ENCODE data around the gene IL36RN. TPM values are rescaled to one million over a fixed set of nuclear protein-coding genes. Genes with fewer than 3 reads are reported as not detected.

IL36RN gene
- total RNA-seq, 1 experiment from 2014 or later: not detected

GRCh38 chr2:113068706-113069485, 9.9 kb downstream of the IL36RN start:
- in situ Hi-C loops (cut with HindIII; ENCODE audit: low sequenced_read_pairs): no loop called here
- no peak for DNase-seq (ENCODE audit: low spot score)

GRCh38 chr2:113069676-113070605, 10.9 kb downstream of the IL36RN start:
- in situ Hi-C loops (cut with HindIII; ENCODE audit: low sequenced_read_pairs): no loop called here
- no peak for DNase-seq (ENCODE audit: low spot score)

GRCh38 chr2:113070606-113070975, 11.6 kb downstream of the IL36RN start:
- in situ Hi-C loops (cut with HindIII; ENCODE audit: low sequenced_read_pairs): no loop called here
- no peak for DNase-seq (ENCODE audit: low spot score)

- in situ Hi-C loops (cut with HindIII; ENCODE audit: low sequenced_read_pairs): no loop called here
- DNase-seq (ENCODE audit: low spot score): no peak
These were observed 13.6 kb downstream of the IL36RN start for GRCh38 chr2:113072584-113072983.

GRCh38 chr2:113073325-113073834, 14.4 kb downstream of the IL36RN start:
- no peak for DNase-seq (ENCODE audit: low spot score)
- in situ Hi-C loops (cut with HindIII; ENCODE audit: low sequenced_read_pairs): no loop called here

- in situ Hi-C loops (cut with HindIII; ENCODE audit: low sequenced_read_pairs): no loop called here
- DNase-seq (ENCODE audit: low spot score): no peak
These were observed 16.0 kb downstream of the IL36RN start for GRCh38 chr2:113075030-113075429.

GRCh38 chr2:113075600-113075999, 16.6 kb downstream of the IL36RN start:
- in situ Hi-C loops (cut with HindIII; ENCODE audit: low sequenced_read_pairs): no loop called here
- no peak for DNase-seq (ENCODE audit: low spot score)

- in situ Hi-C loops (cut with HindIII; ENCODE audit: low sequenced_read_pairs): no loop called here
These were observed 18.1 kb downstream of the IL36RN start for GRCh38 chr2:113076954-113077669.

GRCh38 chr2:113077921-113078320, 18.9 kb downstream of the IL36RN start:
- in situ Hi-C loops (cut with HindIII; ENCODE audit: low sequenced_read_pairs): no loop called here
- no peak for DNase-seq (ENCODE audit: low spot score)

More at GRCh38 chr2:113076954-113077669, 18.1 kb downstream of the IL36RN start:
- DNase-seq (ENCODE audit: low spot score): no peak

GRCh38 chr2:113078350-113078839, 19.4 kb downstream of the IL36RN start:
- no peak for DNase-seq (ENCODE audit: low spot score)

GRCh38 chr2:113079131-113079530, 20.1 kb downstream of the IL36RN start:
- no peak for DNase-seq (ENCODE audit: low spot score)
- in situ Hi-C loops (cut with HindIII; ENCODE audit: low sequenced_read_pairs): no loop called here

More at GRCh38 chr2:113078350-113078839, 19.4 kb downstream of the IL36RN start:
- in situ Hi-C loops (cut with HindIII; ENCODE audit: low sequenced_read_pairs): no loop called here

GRCh38 chr2:113080134-113080533, 21.1 kb downstream of the IL36RN start:
- in situ Hi-C loops (cut with HindIII; ENCODE audit: low sequenced_read_pairs): no loop called here
- DNase-seq (ENCODE audit: low spot score): no peak

GRCh38 chr2:113081488-113082210, 22.7 kb downstream of the IL36RN start:
- no peak for DNase-seq (ENCODE audit: low spot score)
- in situ Hi-C loops (cut with HindIII; ENCODE audit: low sequenced_read_pairs): no loop called here

GRCh38 chr2:113083296-113083695, 24.3 kb downstream of the IL36RN start:
- DNase-seq (ENCODE audit: low spot score): no peak
- in situ Hi-C loops (cut with HindIII; ENCODE audit: low sequenced_read_pairs): no loop called here

GRCh38 chr2:113084249-113085000, 25.4 kb downstream of the IL36RN start:
- DNase-seq (ENCODE audit: low spot score): no peak
- in situ Hi-C loops (cut with HindIII; ENCODE audit: low sequenced_read_pairs): no loop called here

GRCh38 chr2:113085542-113085941, 26.5 kb downstream of the IL36RN start:
- no peak for DNase-seq (ENCODE audit: low spot score)
- in situ Hi-C loops (cut with HindIII; ENCODE audit: low sequenced_read_pairs): no loop called here

GRCh38 chr2:113088213-113088992, 29.4 kb downstream of the IL36RN start:
- no peak for DNase-seq (ENCODE audit: low spot score)
- in situ Hi-C loops (cut with HindIII; ENCODE audit: low sequenced_read_pairs): no loop called here
